ENCODE measurements around the gene DHH.

Gene DHH

DNA sequence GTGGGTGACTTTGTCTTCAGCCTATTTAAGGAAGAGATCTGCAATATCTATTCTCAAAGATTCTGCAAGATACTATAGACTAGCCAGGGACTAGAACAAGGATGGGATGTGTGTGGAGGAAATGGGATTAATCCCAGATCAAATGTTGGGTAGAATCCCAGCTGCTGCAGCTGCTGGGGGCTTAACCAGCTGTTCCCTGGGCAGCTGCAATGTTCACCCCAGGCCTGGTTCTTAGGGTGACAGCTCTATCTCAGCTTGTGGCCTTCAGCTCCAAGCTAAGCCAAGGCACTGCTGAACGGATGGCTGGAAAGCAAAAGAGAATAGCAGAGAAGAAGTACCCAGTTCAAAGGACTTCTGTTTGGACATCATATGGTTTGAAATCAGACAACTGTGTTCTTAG is 14.8 kb downstream of the DHH start:
- in situ Hi-C loops (cut with HindIII; ENCODE audit: low sequenced_read_pairs) = no loop called here

DNA sequence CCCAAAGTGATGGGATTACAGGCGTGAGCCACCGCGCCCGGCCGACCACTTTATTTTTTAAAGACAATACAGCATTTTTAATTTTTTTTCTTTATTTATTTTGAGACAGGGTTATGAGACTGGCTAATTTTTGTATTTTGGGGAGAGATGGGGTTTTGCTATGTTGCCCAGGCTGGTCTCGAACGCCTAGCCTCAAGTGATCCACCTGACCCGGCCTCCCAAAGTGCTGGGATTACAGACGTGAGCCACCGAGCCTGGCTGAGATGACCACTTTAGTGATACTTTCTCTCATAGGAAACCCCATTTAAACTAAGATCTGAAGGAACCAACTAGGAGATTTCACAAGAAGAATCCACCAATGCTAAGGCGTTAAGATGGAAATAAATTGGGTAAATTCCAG is 23.6 kb downstream of the DHH start:
- in situ Hi-C loops (cut with HindIII; ENCODE audit: low sequenced_read_pairs) = no loop called here

GRCh38 chr12:49069507-49070346 is 24.9 kb downstream of the DHH start, which contains the start of gene RHEBL1:
Gene RHEBL1 (minus strand): TSS chr12:49069979. CDS start chr12:49069785, 194 bp downstream.
- in situ Hi-C loops (cut with HindIII; ENCODE audit: low sequenced_read_pairs) = loop anchor here (10.0 kb wide), 3 partner anchors 55 to 275 kb away; partner anchors contain the start of gene DNAJC22

GRCh38 chr12:49068879-49069506 is 25.6 kb downstream of the DHH start:
- in situ Hi-C loops (cut with HindIII; ENCODE audit: low sequenced_read_pairs) = loop anchor here (10.0 kb wide), 3 partner anchors 56 to 276 kb away; partner anchors contain the start of gene DNAJC22

DNA sequence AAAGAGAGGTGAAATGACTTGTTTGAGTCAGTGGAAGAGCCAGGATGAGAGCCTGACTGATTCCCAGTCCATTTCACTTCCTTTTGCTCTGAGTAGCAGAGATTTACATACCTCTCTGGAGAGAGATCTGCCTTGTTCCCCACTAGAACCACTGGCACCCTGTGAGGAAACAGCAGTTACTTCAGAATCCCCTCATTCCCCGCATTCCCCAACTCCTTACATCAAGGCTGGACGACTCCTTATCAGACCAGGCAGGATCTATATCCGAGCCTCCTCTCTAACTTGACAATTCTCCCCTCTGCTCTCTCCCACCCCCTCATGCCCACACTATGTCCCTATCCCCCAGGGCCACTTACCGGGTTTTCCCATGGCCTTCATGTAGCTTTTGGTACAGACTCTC is 28.5 kb downstream of the DHH start:
- in situ Hi-C loops (cut with HindIII; ENCODE audit: low sequenced_read_pairs) = loop anchor here (10.0 kb wide), 3 partner anchors 59 to 279 kb away; partner anchors contain the start of gene DNAJC22

DNA sequence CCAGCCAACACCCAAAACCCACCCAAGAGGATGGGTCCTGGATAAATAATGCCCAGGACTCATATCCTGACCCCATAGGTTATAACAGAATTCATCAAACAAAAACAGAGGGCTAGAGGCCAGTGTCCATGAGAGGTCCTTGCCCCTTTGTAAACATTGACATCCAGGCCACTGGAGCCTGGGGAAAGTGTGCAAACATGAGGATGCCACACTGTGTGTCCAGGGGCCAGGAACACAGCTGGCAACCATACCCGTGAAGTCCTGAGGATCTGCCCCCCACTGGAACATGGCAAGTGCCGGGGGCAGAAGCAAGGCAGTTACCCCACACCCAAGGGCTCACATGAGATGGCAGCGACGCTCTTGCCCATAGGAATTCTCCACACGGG is 29.8 kb downstream of the DHH start:
- in situ Hi-C loops (cut with HindIII; ENCODE audit: low sequenced_read_pairs) = loop anchor here (10.0 kb wide), 3 partner anchors 60 to 280 kb away; partner anchors contain the start of gene DNAJC22

GRCh38 chr12:49061916-49062315 is 32.7 kb downstream of the DHH start:
- in situ Hi-C loops (cut with HindIII; ENCODE audit: low sequenced_read_pairs) = loop anchor here (10.0 kb wide), 3 partner anchors 63 to 283 kb away; partner anchors contain the start of gene DNAJC22

GRCh38 chr12:49061157-49061650 is 33.4 kb downstream of the DHH start:
- in situ Hi-C loops (cut with HindIII; ENCODE audit: low sequenced_read_pairs) = loop anchor here (10.0 kb wide), 3 partner anchors 64 to 284 kb away; partner anchors contain the start of gene DNAJC22

DNA sequence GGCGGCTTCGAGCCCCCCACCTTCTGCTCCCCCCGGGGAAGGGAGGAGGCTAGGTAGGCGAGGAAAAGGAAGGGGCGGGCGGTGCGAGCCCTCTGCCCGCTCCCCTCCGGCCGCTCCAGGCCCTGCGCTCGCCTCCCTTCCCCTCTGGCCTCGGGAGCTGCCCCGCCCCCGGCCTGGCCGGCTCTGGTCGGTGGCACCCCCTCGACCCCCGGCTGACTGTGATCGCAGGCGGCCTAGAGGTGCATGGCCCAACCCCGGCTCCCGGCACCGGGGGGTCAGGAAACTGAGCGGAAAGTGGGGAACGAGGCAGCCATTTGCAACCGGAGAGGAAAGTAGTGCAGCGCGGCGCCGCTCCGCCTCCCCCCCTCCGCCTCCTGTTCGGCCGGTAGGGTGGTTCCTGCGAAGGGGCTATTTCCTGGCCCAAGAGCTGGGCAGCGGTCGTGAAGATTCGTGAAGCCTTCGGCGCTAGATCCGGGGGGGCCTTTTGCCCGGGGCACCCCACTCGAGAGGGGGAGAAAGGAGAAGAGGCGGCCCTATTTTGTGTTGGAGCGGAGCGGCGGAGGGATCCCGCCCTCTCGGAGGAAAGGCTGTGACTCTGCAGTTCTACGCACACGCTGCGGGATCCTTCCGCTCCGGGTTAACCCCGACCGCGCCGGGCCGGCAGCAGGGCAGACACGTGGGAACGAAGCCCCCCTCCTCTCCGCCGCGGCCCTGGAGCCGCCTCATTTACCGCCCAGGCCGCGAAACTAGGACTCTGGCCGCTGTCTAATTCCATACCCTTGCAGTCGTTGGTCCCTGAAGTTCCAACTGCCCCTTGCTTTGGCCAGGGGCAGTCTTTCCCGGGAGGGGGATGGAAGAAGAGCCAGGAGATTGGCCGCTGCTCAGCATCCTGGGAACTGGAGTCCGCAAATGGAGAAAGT is 34.1 kb downstream of the DHH start, which contains the start of gene KMT2D:
KMT2D (minus strand) TSS at position 558 of the 920 bp plus-strand sequence. CDS start 5,470 bp downstream, outside the sequence.
- in situ Hi-C loops (cut with HindIII; ENCODE audit: low sequenced_read_pairs) = loop anchor here (10.0 kb wide), 3 partner anchors 64 to 284 kb away; partner anchors contain the start of gene DNAJC22

GRCh38 chr12:49059299-49060171 is 35.1 kb downstream of the DHH start:
- in situ Hi-C loops (cut with HindIII; ENCODE audit: low sequenced_read_pairs) = loop anchor here (10.0 kb wide), 3 partner anchors 65 to 285 kb away; partner anchors contain the start of gene DNAJC22

DNA sequence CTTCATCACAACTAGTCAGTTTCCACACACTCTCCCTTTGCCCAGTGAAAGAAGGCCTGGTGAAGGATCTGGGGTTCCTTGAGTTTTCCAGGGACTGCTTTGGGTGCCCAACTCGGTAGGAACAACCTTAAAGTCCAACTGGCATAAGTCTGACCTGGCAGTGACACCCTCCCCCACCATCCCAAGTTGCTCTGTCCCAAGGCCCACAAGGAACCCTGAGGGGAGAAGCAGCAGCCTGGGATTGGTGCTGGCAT is 35.6 kb downstream of the DHH start:
- in situ Hi-C loops (cut with HindIII; ENCODE audit: low sequenced_read_pairs) = no loop called here

DNA sequence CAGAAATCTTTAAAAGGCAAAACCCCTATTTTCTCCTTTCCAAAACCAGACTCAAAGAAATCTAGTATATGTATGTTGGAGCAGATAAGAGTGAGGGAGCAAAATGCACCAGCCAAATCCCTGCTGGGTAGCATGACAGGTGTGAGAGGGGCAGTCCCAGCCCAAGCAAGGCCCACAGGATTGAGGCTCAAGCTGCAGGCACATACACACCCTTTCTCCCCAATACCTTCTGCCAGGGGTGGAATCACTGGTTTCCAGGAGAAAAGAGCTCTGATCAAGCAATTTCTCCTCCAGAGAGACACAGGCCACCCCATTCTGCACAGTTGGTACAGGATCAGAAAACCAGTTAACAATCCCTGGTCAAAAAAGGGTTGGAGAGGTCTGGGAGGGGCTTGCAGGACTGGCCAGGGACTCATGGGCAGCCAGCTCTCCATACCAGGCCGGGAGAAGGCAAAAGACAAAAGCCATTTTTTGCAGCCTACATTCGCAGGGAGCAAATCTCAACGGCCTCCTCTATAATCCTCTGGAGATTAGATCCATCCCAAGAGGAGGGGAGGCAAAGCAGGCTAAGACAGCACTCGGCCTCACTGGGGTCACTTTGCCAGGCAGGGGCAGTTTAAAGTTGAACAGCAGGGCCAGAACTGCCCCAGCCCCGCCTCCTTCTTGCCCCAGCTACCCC is 36.1 kb downstream of the DHH start:
- in situ Hi-C loops (cut with HindIII; ENCODE audit: low sequenced_read_pairs) = no loop called here

- in situ Hi-C loops (cut with HindIII; ENCODE audit: low sequenced_read_pairs) = no loop called here
Measured at GRCh38 chr12:49057888-49058287, 36.7 kb downstream of the DHH start.

DNA sequence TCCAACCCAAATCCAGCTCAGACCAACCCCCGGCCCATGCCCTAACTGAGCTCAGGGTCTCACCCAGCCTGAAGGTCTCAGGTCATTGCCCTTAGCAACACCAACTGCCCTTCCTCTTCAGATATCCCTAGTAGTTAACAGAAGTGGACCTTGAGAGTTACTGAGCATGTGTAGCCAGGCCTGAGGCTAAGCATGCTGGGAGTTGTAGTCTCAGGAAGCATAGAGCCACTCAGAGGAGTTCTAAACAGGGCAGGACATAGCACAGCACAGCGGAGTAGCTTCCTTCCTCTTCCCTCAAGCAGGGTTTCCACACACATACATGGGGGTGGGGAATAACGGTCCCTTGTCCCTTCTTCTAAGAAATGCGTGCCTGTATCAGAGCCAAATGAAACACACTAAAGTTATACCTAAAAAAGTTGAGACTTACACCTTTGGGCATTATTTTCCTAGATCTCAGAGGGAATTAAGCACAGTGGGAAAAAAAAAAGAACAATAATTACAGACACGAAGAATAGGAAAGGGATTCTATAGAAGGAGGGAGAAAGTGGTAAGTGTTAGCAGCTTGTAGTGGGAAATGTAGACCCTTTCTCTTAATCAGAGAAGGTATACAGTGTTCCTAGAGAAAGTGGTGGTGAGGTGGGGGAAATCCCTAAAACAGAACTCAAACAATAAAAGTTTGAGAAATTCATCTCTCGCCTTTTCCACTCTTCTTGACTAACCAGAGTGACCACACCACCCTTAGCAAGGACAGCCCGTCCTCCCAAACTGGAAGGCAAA is 38.4 kb downstream of the DHH start:
- in situ Hi-C loops (cut with HindIII; ENCODE audit: low sequenced_read_pairs) = no loop called here

DNA sequence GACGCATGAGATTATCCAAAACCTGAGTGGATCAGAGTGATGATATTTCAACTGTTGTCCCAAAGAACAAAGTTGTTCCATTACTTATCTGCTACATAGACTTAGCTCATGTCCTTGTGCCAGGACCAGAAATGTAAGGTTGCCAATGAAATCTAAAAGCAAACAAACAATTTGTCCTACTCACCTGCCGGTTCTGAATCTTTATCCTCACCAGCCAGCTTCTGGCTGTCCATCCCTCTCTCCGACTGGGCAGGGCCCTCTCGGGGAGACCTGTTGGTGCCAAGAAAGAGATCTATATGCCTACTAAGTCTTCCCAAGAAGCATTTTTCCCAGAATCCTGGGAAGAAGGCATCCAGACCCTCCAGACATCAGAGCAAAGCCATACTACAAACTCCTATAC is 39.5 kb downstream of the DHH start:
- in situ Hi-C loops (cut with HindIII; ENCODE audit: low sequenced_read_pairs) = no loop called here

DNA sequence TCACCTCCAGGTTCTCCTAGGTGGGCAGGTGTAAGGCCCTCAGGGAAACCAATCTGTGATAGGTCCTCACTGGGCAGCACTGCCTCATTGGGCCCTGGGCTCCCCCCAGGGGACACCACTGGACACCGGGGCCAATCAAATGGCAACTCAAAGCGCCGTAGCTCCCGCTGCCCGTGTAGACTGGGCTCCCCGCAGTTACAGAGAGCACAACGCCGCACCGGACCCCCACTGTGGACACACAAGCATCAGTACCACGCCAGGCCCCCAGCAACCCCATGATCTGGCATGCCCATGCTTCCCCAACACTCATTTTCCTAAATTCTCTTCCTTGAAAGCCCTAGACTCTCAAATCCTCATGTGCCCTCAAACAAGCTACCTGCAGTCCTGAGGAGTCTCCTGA is 40.1 kb downstream of the DHH start:
- in situ Hi-C loops (cut with HindIII; ENCODE audit: low sequenced_read_pairs) = no loop called here

GRCh38 chr12:49054096-49054495 is 40.5 kb downstream of the DHH start:
- in situ Hi-C loops (cut with HindIII; ENCODE audit: low sequenced_read_pairs) = no loop called here

Measured in endothelial cell of hepatic sinusoid (primary cell).